NK-92 (cell line): ENCODE measurements around the gene MATN4.

ENCODE experiments used
- DNase-seq: peaks from one replicate; lab custom pipeline; 2025; ENCODE audit not compliant: unreplicated experiment; lab: John Stamatoyannopoulos, UW

The MATN4 gene

GRCh38 chr20:45316150-45317080 lies 8.3 kb upstream of the MATN4 start:
- DNase-seq, result no peak

DNA sequence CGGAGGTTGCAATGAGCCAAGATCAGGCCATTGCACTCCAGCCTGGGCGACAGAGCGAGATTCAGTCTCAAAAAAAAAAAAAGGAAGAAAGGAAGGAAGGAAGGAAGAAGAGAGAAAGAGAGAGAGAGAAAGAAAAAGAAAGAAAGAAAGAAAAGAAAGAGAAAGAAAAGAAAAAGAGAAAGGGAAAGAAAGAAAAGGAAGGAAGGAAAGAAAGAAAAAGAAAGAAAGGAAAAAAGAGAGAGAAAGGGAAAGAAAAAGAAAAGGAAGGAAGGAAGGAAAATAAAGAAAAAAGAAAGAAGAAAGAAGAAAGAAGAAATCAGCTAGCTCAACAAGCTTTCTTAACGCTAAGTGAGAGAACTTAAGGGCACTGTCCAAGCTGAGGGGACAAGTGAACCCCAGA lies 7.6 kb upstream of the MATN4 start:
- no peak for DNase-seq

- no peak for DNase-seq
Measured at GRCh38 chr20:45313943-45314342, 5.8 kb upstream of the MATN4 start.

- no peak for DNase-seq
Measured at GRCh38 chr20:45313065-45313695, 5.1 kb upstream of the MATN4 start.

- DNase-seq, result no peak
Measured at GRCh38 chr20:45312241-45312640, 4.1 kb upstream of the MATN4 start.

DNA sequence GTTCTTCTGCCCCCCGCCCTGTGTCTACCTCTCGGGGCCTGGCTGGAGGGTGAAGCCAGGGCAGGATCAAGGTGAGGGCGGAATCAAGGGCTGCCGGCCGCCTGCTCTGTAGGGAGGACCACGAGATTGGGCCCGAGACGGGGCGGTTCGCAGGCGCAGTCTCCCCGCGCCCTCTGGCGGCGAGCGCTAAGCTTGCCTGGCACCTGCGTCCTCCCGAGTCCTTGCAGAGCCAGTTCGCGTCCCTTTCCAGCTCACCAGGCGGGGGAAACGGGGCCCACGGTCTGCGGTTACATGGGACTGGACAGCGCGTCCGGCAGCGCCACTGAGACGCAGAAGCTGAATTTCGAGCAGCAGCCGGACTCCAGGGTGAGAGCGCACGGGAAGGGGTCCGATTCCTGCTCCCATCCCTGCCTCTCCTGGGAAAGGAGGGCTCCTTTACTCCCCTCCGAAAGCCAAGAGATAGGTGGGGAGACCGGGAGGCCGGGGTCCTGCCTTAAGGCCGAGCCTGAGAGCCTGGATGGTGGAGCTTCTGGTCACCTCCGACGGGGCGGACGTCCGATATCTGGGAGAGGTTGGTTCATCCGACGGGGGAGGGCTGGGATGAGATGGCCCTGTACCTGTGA lies 3.6 kb upstream of the MATN4 start:
- no peak for DNase-seq

GRCh38 chr20:45309075-45309474 lies 976 bp upstream of the MATN4 start:
- no peak for DNase-seq

- no peak for DNase-seq
Measured at GRCh38 chr20:45307076-45307640, 941 bp downstream of the MATN4 start.

DNA sequence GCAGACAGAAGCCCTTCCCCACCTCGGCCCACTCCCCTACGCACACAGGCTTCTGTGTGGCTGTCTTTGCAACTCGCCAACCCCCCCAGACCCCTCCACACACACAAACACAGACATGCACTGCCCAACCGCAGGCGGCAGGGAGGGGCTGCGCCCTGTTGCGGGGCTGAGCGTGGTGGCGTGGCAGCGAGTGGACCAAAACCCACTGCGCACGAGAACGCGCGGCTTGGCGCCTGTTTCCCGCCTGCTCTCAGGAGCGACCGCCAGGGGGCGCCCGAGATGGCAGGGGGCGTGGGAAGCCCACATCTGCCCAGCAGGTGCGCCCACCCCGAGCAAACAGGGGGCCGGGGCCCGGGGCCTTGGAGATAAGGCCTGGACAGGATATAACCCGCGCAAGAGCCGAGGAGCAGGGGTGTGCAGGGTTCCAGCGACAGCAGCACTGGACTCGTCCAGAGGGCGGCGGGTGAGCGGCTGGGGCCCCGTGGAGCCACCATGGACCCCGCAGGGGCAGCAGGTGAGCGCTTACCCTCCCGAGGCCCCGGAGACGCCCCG lies 1.6 kb downstream of the MATN4 start, which contains the start of gene RBPJL:
Gene RBPJL, plus strand, starts transcription at position 410 of the 552 bp plus-strand sequence. Its CDS starts 83 bp downstream, at position 493.
- DNase-seq, result no peak

- DNase-seq, result no peak
Measured at GRCh38 chr20:45305262-45305661, 2.8 kb downstream of the MATN4 start.

GRCh38 chr20:45304464-45304999 lies 3.6 kb downstream of the MATN4 start:
- DNase-seq, result no peak

DNA sequence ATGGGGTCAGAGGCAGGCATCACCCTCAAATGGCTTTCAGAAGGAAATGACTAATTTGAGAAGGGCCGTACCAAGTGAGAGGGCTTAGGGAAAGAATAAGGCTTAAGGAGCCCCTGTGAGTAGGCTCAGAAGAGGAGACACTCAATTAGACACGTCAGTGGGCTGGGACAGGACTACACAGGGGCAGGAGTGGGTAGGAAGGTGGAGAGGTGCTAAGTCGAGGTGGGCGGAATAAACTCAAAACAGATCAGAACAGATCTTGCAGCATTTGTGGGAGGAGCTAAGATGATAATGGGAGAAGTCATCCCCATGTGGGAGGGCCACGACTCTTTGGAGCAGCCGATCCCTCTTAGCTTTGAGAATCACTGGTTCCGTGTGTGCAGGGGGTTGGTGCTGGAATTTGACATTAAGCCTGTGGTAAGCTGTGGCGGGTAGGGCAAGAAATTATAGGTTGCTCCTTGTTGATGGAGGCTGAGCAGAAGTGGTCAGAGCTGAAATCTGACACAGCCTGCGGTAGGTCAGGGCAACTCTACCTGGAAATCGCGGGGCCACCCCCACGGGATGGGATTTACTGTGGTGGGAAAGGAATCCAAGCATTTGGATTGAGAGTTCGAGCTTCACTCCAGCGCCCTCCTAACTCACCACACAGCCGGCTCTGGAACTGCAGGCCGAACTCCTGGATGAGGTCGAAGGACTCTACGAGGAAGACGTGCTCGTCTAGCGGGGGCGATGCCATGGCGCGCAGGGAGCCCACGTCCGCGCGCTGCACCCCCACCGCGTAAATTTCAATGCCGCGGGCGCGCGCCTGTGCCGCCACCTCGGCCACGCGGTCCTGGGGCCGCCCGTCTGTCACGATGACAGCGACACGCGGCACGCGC lies 4.3 kb downstream of the MATN4 start:
- no peak for DNase-seq

DNA sequence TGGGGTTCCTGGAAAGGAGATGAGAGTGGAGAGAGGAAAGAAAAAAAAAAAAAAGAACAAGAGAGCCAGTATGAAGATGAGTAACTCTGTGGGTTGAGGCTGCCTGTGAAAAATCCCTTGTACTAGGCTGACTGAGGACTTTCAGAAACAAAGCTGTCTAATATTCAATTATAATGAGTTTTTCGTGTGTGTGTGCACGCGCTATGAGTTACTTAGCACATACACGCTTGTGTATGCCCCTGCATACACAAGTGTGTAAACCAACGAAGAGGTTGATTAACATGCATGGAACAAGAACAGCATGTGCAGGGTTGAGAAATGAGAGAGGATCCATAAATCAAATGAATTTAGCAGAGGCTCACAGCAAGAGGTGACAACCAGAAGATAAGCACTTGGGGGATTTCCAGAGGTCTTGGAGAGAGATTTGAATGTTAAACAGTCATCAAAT lies 6.3 kb downstream of the MATN4 start:
- no peak for DNase-seq

GRCh38 chr20:45300961-45301360 lies 7.1 kb downstream of the MATN4 start:
- no peak for DNase-seq

DNA sequence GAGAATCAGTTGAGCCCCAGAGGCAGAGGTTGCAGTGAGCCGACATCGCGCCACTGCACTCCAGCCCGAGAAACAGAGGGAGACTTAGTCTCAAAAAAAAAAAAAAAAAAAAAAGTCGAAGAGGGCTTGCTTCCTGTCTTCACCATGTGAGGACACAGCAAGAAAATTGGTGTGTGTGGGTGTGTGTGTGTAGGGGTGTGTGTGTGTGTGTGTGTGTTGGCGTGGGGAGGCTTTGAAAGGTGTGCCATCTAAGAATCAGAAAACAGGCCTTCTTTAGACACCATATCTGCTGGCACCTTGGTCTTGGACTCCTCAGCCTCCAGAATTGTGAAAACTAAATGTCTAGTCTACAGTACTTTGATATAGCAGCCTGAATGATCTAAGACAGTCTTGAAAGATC lies 8.3 kb downstream of the MATN4 start:
- DNase-seq, result no peak

- DNase-seq, result no peak
Measured at GRCh38 chr20:45297786-45298497, 10.2 kb downstream of the MATN4 start.

- DNase-seq, result no peak
Measured at GRCh38 chr20:45294659-45295058, 13.4 kb downstream of the MATN4 start.

DNA sequence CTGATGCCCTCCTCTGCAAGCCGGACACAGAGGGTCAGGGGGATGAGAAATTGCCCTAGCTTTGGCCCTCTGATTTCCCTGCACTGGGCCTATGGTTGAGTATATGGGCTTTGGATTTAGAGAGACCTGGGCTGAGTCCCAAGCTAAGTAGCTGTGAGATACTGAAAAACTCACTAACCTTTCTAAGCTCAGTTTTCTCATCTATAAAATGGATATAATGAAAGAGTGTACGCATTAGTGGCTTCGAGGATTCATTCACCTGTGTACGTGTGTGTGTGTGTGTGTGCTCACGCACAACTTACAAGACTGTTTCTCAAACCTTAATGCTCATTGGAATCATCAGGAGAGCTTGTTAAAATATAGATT lies 14.1 kb downstream of the MATN4 start:
- no peak for DNase-seq
